ENCODE data around the gene GIPC2.

- TF ChIP-seq GATA2 (IDR thresholded peaks at IDR 0.05; ENCODE audit: low read depth, low read length) (no peak), GATA3 (IDR thresholded peaks at IDR 0.05; ENCODE audit: low read depth, low read length) (no peak)
Measured at GRCh38 chr1:78113156-78113916, 67.6 kb downstream of the GIPC2 start.

Data from SH-SY5Y (cell line).